ENCODE results near the gene GPR83. TPM values are rescaled to one million over a fixed set of nuclear protein-coding genes. Genes with fewer than 3 reads are reported as not detected.
"Not testable (repeated sequence)": the region's sequence is repeated elsewhere in the genome, so short reads cannot be mapped to it uniquely, and the experiment has no call there.

The GPR83 gene
- total RNA-seq, 2 donors from 2014 or later: 0.13 to 0.26 TPM

DNA sequence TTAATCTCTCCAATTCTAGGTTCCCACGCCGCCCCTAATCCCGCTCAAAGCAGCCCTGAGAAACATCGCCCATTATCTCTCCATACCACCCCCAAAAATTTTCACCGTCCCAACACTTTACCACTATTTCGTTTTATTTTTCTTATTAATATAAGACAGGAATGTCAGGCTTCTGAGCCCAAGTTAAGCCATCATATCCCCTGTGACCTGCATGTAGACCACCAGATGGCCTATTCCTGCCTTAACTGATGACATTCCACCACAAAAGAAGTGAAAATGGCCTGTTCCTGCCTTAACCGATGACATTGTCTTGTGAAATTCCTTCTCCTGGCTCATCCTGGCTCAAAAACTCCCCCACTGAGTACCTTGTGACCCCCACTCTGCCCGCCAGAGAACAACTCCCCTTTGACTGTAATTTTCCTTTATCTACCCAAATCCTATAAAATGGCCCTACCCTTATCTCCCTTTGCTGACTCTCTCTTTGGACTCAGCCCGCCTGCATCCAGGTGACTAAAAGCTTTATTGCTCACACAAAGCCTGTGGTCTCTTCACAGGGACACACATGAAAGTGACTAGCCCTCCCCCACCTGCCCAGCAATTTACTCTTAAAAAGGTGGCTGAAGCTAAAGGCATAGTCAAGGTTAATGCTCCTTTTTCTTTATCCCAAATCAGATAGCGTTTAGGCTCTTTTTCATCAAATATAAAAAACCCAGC, 50.2 kb downstream of the GPR83 start:
- Mint-ChIP-seq H3K4me1 (peaks cover 55% of the 10 kb centered on the region), H3K27ac (peak overlapping the region; percentile 81), H3K9me3 (peaks cover 30% of the 10 kb centered on the region), H3K36me3 (ENCODE audit: low read depth) (peaks cover 16% of the 10 kb centered on the region)
- H3K4me3 ChIP-seq (ENCODE audit: low read length); H3K27ac ChIP-seq (ENCODE audit: low read depth, low read length); H3K36me3 ChIP-seq (ENCODE audit: control insufficient read depth, insufficient read depth, low read length); H3K9ac ChIP-seq (ENCODE audit: extremely low read depth, low read length, poor library complexity, severe bottlenecking); H3K4me3 Mint-ChIP-seq; H3K27me3 Mint-ChIP-seq (ENCODE audit: insufficient read depth); H3K27me3 ChIP-seq (ENCODE audit: control insufficient read depth, insufficient read depth, low read length, poor library complexity, severe bottlenecking); H3K4me1 ChIP-seq (ENCODE audit: control insufficient read depth, insufficient read depth, low read length): not testable (repeated sequence)
- whole genome bisulfite sequencing, 2 experiments (ENCODE audit: insufficient coverage in 1 of 2, insufficient read length in 1 of 2): 40 to 52% methylated on average over 1 to 5 of the region's 10 CpGs
- peak; percentile 77 for DNase-seq
- peaks cover 11% of the 10 kb centered on the region for H3K9me3 ChIP-seq (ENCODE audit: control insufficient read depth, low read length)

DNA sequence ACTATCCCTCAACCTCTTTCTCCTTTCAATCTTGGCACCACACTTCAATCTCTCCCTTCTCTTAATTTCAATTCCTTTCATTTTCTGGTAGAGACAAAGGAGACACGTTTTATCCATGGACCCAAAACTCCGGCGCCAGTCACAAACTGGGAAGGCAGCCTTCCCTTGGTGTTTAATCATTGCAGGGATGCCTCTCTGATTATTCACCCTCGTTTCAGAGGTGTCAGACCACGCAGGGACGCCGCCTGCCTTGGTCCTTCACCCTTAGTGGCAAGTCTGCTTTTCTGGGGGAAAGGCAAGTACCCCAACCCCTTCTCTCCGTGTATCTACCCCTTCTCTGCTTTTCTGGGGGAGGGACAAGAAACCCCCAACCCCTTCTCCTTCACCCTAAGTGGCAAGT, 54.9 kb downstream of the GPR83 start:
- not testable (repeated sequence) for H3K36me3 ChIP-seq (ENCODE audit: control insufficient read depth, insufficient read depth, low read length); H3K27ac ChIP-seq (ENCODE audit: low read depth, low read length); H3K27me3 ChIP-seq (ENCODE audit: control insufficient read depth, insufficient read depth, low read length, poor library complexity, severe bottlenecking); DNase-seq; H3K27ac Mint-ChIP-seq; H3K9ac ChIP-seq (ENCODE audit: extremely low read depth, low read length, poor library complexity, severe bottlenecking); H3K4me3 ChIP-seq (ENCODE audit: low read length); H3K4me1 ChIP-seq (ENCODE audit: control insufficient read depth, insufficient read depth, low read length); H3K27me3 Mint-ChIP-seq (ENCODE audit: insufficient read depth); H3K4me3 Mint-ChIP-seq
- Mint-ChIP-seq H3K9me3 (peaks cover 47% of the 10 kb centered on the region), H3K4me1 (peaks cover 16% of the 10 kb centered on the region), H3K36me3 (ENCODE audit: low read depth) (peaks cover 21% of the 10 kb centered on the region)
- peaks cover 21% of the 10 kb centered on the region for H3K9me3 ChIP-seq (ENCODE audit: control insufficient read depth, low read length)
- WGBS, 2 experiments (ENCODE audit: insufficient coverage in 1 of 2, insufficient read length in 1 of 2): 93 to 96% methylated on average over 4 to 8 of the region's 8 CpGs

DNA sequence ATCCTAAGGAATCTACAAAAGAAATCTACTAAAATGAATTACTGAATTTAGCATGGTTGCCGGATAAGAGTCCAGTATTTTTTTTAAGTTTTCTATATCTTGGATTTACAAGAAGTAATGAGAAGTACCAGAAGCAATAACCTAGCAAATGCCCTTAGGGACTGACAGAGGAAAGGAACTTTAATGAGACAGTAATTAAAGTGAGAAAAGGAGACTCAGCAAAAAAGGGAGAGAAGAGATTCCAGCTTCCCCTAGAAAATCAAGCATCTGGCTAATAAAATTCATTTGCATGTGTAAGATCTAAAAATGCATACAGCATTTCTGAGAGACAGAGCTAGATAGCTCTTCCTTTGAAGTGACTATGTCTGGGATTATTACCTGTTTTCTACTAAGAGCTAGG, 57.7 kb downstream of the GPR83 start:
- no peaks in the 10 kb centered on the region for H3K36me3 ChIP-seq (ENCODE audit: control insufficient read depth, insufficient read depth, low read length)
- H3K4me3 Mint-ChIP-seq: no peak overlapping the region
- H3K27ac Mint-ChIP-seq: no peak overlapping the region
- H3K4me1 Mint-ChIP-seq: no peaks in the 10 kb centered on the region
- TF ChIP-seq, protein P1, sequence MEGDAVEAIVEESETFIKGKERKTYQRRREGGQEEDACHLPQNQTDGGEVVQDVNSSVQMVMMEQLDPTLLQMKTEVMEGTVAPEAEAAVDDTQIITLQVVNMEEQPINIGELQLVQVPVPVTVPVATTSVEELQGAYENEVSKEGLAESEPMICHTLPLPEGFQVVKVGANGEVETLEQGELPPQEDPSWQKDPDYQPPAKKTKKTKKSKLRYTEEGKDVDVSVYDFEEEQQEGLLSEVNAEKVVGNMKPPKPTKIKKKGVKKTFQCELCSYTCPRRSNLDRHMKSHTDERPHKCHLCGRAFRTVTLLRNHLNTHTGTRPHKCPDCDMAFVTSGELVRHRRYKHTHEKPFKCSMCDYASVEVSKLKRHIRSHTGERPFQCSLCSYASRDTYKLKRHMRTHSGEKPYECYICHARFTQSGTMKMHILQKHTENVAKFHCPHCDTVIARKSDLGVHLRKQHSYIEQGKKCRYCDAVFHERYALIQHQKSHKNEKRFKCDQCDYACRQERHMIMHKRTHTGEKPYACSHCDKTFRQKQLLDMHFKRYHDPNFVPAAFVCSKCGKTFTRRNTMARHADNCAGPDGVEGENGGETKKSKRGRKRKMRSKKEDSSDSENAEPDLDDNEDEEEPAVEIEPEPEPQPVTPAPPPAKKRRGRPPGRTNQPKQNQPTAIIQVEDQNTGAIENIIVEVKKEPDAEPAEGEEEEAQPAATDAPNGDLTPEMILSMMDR (conservative IDR thresholded peaks at IDR 0.05): no peak
- H3K9ac ChIP-seq (ENCODE audit: extremely low read depth, low read length, poor library complexity, severe bottlenecking): no peak overlapping the region
- H3K4me1 ChIP-seq (ENCODE audit: control insufficient read depth, insufficient read depth, low read length): no peaks in the 10 kb centered on the region
- H3K9me3 Mint-ChIP-seq: peaks cover 49% of the 10 kb centered on the region
- H3K36me3 Mint-ChIP-seq (ENCODE audit: low read depth): peaks cover 21% of the 10 kb centered on the region
- no peak overlapping the region for H3K27ac ChIP-seq (ENCODE audit: low read depth, low read length)
- no peaks in the 10 kb centered on the region for H3K27me3 ChIP-seq (ENCODE audit: control insufficient read depth, insufficient read depth, low read length, poor library complexity, severe bottlenecking)
- H3K4me3 ChIP-seq (ENCODE audit: low read length): no peak overlapping the region
- H3K27me3 Mint-ChIP-seq (ENCODE audit: insufficient read depth): peaks cover 1% of the 10 kb centered on the region
- peaks cover 21% of the 10 kb centered on the region for H3K9me3 ChIP-seq (ENCODE audit: control insufficient read depth, low read length)
- DNase-seq: no peak
- WGBS, 2 experiments (ENCODE audit: insufficient coverage in 1 of 2, insufficient read length in 1 of 2): 100% methylated on average over 1 of the region's 1 CpG; no CpG with 5 or more reads in 1 of the 2 experiments

DNA sequence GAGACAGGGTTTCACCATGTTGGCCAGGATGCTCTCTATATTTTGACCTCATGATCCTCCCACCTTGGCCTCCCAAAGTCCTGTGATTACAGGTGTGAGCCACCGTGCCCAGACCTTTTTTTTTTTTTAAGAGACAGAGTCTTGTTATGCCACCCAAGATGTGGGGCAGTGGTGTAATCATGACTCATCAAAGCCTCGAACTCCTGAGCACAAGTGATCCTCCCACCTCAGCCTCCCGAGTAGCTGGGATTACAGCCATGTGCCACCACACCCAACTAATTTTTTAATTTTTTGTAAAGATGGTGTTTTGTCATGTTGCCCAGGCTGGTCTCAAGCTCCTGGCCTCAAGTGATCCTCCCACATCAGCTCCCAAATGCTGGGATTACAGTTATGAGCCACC, 59.0 kb downstream of the GPR83 start:
- Histone ChIP-seq H3K9ac (ENCODE audit: extremely low read depth, low read length, poor library complexity, severe bottlenecking) (no peak overlapping the region), H3K36me3 (ENCODE audit: control insufficient read depth, insufficient read depth, low read length) (no peaks in the 10 kb centered on the region), H3K9me3 (ENCODE audit: control insufficient read depth, low read length) (peaks cover 21% of the 10 kb centered on the region), H3K27me3 (ENCODE audit: control insufficient read depth, insufficient read depth, low read length, poor library complexity, severe bottlenecking) (no peaks in the 10 kb centered on the region), H3K27ac (ENCODE audit: low read depth, low read length) (no peak overlapping the region), H3K4me1 (ENCODE audit: control insufficient read depth, insufficient read depth, low read length) (no peaks in the 10 kb centered on the region), H3K4me3 (ENCODE audit: low read length) (no peak overlapping the region)
- peaks cover 15% of the 10 kb centered on the region for H3K36me3 Mint-ChIP-seq (ENCODE audit: low read depth)
- DNase-seq: no peak
- no peaks in the 10 kb centered on the region for H3K4me1 Mint-ChIP-seq
- no peak overlapping the region for H3K27ac Mint-ChIP-seq
- 83 to 100% methylated on average over 1 to 3 of the region's 3 CpGs for WGBS, 2 experiments (ENCODE audit: insufficient coverage in 1 of 2, insufficient read length in 1 of 2)
- peaks cover 40% of the 10 kb centered on the region for H3K9me3 Mint-ChIP-seq
- TF ChIP-seq, protein P1 (conservative IDR thresholded peaks at IDR 0.05): no peak
- H3K27me3 Mint-ChIP-seq (ENCODE audit: insufficient read depth): peaks cover 1% of the 10 kb centered on the region
- H3K4me3 Mint-ChIP-seq: no peak overlapping the region
